ENCODE measurements around the gene MED9.

Gene MED9

GRCh38 chr17:17531156-17531555 lies 54.4 kb downstream of the MED9 start:
- Histone ChIP-seq H3K9ac (ENCODE audit: low read length) (no peak overlapping the region), H3K4me1 (ENCODE audit: low read length) (no peaks in the 10 kb centered on the region), H3K9me3 (replicated peaks; ENCODE audit: insufficient read depth, low read length) (no peaks in the 10 kb centered on the region), H3K4me3 (ENCODE audit: low read length) (no peak overlapping the region), H3F3A (ENCODE audit: insufficient read depth, low read length) (no peaks in the 10 kb centered on the region), H3K27ac (ENCODE audit: low read length) (no peak overlapping the region), H4K20me1 (ENCODE audit: insufficient read depth, low read length) (no peaks in the 10 kb centered on the region), H3K36me3 (replicated peaks; ENCODE audit: insufficient read depth, low read length) (no peaks in the 10 kb centered on the region), H3K4me2 (ENCODE audit: low read depth, low read length) (no peak overlapping the region), H3K27me3 (replicated peaks; ENCODE audit: insufficient read depth, low read length) (no peaks in the 10 kb centered on the region), H3K79me2 (ENCODE audit: low read length) (no peaks in the 10 kb centered on the region), H2AFZ (ENCODE audit: low read length) (no peak overlapping the region), H3K9me2 (replicated peaks; ENCODE audit: insufficient read depth, low read length) (no peaks in the 10 kb centered on the region)
- no peak for DNase-seq
- no peak for TF ChIP-seq CTCF (IDR thresholded peaks at IDR 0.05; ENCODE audit: low read length)
- TF ChIP-seq EZH2 (optimal IDR thresholded peaks at IDR 0.05; ENCODE audit: low read depth, low read length), result no peak
- TF ChIP-seq EZH2phosphoT487 (IDR thresholded peaks at IDR 0.05; ENCODE audit: low read length), result no peak

- no peaks in the 10 kb centered on the region for H3K9me2 ChIP-seq (replicated peaks; ENCODE audit: insufficient read depth, low read length)
- no peaks in the 10 kb centered on the region for H3K27me3 ChIP-seq (replicated peaks; ENCODE audit: insufficient read depth, low read length)
- H4K20me1 ChIP-seq (ENCODE audit: insufficient read depth, low read length), result no peaks in the 10 kb centered on the region
- no peak overlapping the region for H3K4me3 ChIP-seq (ENCODE audit: low read length)
- no peak for DNase-seq
- H3K27ac ChIP-seq (ENCODE audit: low read length), result no peak overlapping the region
- H2AFZ ChIP-seq (ENCODE audit: low read length), result no peak overlapping the region
- H3K79me2 ChIP-seq (ENCODE audit: low read length), result no peaks in the 10 kb centered on the region
- TF ChIP-seq CTCF (IDR thresholded peaks at IDR 0.05; ENCODE audit: low read length), result no peak
- TF ChIP-seq EZH2 (optimal IDR thresholded peaks at IDR 0.05; ENCODE audit: low read depth, low read length), result no peak
- no peak for TF ChIP-seq EZH2phosphoT487 (IDR thresholded peaks at IDR 0.05; ENCODE audit: low read length)
- H3K9ac ChIP-seq (ENCODE audit: low read length), result no peak overlapping the region
- H3K9me3 ChIP-seq (replicated peaks; ENCODE audit: insufficient read depth, low read length), result no peaks in the 10 kb centered on the region
- no peaks in the 10 kb centered on the region for H3K4me1 ChIP-seq (ENCODE audit: low read length)
- H3K36me3 ChIP-seq (replicated peaks; ENCODE audit: insufficient read depth, low read length), result no peaks in the 10 kb centered on the region
- no peak overlapping the region for H3K4me2 ChIP-seq (ENCODE audit: low read depth, low read length)
- H3F3A ChIP-seq (ENCODE audit: insufficient read depth, low read length), result no peaks in the 10 kb centered on the region
These were observed 56.2 kb downstream of the MED9 start for GRCh38 chr17:17532991-17533390.

GRCh38 chr17:17533901-17534441 lies 57.2 kb downstream of the MED9 start:
- Histone ChIP-seq H3K9me3 (replicated peaks; ENCODE audit: insufficient read depth, low read length) (no peaks in the 10 kb centered on the region), H4K20me1 (ENCODE audit: insufficient read depth, low read length) (no peaks in the 10 kb centered on the region), H3K4me3 (ENCODE audit: low read length) (no peak overlapping the region), H3K4me2 (ENCODE audit: low read depth, low read length) (no peak overlapping the region), H3K79me2 (ENCODE audit: low read length) (no peaks in the 10 kb centered on the region), H3K9me2 (replicated peaks; ENCODE audit: insufficient read depth, low read length) (no peaks in the 10 kb centered on the region), H3K27me3 (replicated peaks; ENCODE audit: insufficient read depth, low read length) (no peaks in the 10 kb centered on the region), H3K4me1 (ENCODE audit: low read length) (no peaks in the 10 kb centered on the region), H3K27ac (ENCODE audit: low read length) (no peak overlapping the region), H3K9ac (ENCODE audit: low read length) (no peak overlapping the region), H2AFZ (ENCODE audit: low read length) (no peak overlapping the region), H3K36me3 (replicated peaks; ENCODE audit: insufficient read depth, low read length) (no peaks in the 10 kb centered on the region), H3F3A (ENCODE audit: insufficient read depth, low read length) (no peaks in the 10 kb centered on the region)
- no peak for DNase-seq
- TF ChIP-seq EZH2phosphoT487 (IDR thresholded peaks at IDR 0.05; ENCODE audit: low read length) (no peak), EZH2 (optimal IDR thresholded peaks at IDR 0.05; ENCODE audit: low read depth, low read length) (no peak), CTCF (IDR thresholded peaks at IDR 0.05; ENCODE audit: low read length) (no peak)
